GM13977 (cell line): ENCODE results near the gene ARHGEF2.
A peak's percentile ranks its signal among the peaks of the same experiment; 100 is the strongest.

Experiments used
- DNase-seq: peaks from one replicate; pipeline ENCODE4 v3.0.0; 2012; ENCODE audit warnings: low spot score
- in situ Hi-C: fragments of 300-500 bp; cut with MboI; formaldehyde crosslinking; loops from one replicate; pipeline ENCODE4 v1.12.0; 2022; ENCODE audit warnings: low sequenced_read_pairs, low pct_unique_long_range_greater_than_20kb, mixed read lengths, inconsistent platforms; ENCODE audit not compliant: unreplicated experiment
- TF ChIP-seq, protein P1 (sequence below): IDR thresholded peaks from 2 replicates; pipeline ENCODE4 v1.5.1; 2012; ENCODE audit warnings: mild to moderate bottlenecking, control low read depth; ENCODE audit not compliant: insufficient read depth; ENCODE audit errors: extremely low read depth, missing control alignments

The ARHGEF2 gene

DNA sequence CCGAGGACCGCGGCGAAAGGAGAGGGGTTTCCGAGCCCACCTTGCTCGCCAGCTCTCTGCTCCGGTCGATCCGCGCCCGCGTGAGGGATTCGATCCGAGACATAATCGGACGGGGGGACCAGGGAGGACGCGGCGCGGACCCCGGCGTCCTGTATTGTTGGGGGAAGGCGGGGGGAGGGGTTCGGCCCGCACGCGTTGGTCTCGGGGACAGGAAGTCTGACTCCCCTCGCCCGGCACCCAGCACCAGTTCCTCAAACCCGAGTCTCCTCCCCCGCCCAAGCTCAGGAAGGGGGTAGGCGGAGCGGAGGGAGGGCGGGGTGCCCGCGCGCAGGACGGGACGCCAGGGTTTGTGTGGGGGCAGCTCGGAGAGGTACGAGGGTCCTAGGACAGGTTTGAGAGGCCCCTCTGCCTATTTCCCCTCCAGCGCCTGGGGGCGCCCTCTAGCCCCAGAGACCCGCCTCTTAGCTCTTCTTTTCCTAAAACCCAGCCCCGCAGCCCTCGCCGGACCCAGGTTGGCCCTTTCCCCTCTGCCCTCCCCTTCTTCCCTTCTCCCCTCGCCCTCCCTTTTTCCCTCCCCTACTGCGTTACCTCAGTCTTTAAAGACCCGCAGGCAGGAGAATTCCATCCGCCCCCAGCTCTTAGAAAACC, at the start of gene ARHGEF2:
ARHGEF2 (minus strand) TSS at position 223 of the 648 bp plus-strand sequence; CDS start at position 103, 120 bp downstream.
- DNase-seq, result peak; percentile 91
- in situ Hi-C loops, result no loop called here

DNA sequence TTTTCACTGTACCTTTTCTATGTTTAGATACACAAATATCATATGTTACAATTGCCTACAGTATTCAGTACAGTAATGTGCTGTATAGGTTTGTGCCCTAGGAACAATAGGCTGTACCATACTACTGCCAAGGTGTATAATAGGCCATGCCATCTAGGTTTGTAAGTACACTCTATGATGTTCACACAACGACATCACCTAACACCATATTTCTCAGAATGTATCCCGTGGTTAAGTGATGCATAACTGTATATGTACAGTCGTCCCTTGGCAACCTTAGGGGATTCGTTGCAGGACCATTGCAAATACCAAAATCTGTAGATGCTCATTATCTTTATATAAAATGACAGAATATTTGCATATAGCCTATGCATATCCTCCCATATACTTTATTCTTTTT, 48.2 kb upstream of the ARHGEF2 start:
- TF ChIP-seq, protein P1, sequence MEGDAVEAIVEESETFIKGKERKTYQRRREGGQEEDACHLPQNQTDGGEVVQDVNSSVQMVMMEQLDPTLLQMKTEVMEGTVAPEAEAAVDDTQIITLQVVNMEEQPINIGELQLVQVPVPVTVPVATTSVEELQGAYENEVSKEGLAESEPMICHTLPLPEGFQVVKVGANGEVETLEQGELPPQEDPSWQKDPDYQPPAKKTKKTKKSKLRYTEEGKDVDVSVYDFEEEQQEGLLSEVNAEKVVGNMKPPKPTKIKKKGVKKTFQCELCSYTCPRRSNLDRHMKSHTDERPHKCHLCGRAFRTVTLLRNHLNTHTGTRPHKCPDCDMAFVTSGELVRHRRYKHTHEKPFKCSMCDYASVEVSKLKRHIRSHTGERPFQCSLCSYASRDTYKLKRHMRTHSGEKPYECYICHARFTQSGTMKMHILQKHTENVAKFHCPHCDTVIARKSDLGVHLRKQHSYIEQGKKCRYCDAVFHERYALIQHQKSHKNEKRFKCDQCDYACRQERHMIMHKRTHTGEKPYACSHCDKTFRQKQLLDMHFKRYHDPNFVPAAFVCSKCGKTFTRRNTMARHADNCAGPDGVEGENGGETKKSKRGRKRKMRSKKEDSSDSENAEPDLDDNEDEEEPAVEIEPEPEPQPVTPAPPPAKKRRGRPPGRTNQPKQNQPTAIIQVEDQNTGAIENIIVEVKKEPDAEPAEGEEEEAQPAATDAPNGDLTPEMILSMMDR, result no peak
- in situ Hi-C loops, result no loop called here
- no peak for DNase-seq

More for the DNA sequence above, at the start of gene ARHGEF2:
- TF ChIP-seq, protein P1, result peak; percentile 52

DNA sequence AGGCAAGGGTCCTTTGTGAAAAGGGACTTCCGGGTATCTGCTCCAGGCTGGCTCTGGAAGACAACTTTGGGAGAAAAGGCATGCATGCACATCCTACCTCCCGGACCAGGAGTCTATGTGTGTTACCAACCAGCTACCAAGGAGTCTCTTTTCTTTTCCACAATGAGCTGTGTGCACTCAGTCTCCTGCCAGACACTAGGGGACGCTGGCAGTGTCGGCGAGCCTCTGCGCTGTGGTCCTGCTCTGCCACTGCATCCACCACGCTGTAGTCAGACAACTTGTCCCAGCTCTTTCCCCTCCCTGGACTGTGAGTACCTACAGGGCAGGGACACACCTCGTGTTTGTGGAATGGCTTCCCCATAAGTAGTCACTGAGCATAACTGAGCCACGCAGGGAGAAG, 47.5 kb upstream of the ARHGEF2 start:
- TF ChIP-seq, protein P1, result peak; percentile 60
- in situ Hi-C loops, result no loop called here
- peak; percentile 67 for DNase-seq

DNA sequence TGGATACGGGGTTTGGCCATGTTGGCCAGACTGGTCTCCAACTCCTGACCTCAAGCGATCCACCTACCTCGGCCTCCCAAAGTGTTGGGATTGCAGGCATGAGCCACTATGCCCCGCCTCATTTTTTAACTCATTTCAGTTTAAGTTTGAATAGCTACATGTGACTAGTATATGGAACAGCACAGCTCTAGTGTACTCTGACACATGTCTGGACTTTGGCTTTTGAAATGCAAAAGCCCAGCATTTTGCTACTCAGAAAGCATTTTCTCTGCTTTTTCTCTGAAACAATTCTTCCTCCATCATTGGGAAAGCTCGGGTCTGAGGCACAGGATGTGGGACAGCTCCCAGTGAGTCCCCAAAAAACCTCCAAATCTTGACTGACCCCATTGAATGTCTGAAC, 46.5 kb upstream of the ARHGEF2 start:
- DNase-seq, result no peak
- TF ChIP-seq, protein P1, result no peak
- in situ Hi-C loops, result no loop called here

DNA sequence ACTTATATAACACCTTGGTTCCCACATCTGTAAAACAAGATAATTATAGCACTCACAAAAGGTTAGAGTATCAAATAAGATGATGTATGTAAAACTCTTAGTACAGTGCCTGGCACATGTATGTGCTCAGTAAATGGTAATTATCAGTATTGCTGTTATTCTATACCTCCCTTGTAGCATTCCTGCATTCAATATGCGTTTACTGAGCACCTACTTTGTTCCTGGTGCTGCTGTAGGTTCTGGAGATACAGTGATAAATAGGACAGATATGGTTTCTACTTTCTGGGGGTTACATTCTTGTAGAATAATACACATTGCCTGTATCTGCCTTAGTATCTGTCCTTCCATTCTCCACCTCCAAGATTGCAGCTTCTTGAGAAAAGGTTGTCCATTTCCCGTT, 43.6 kb upstream of the ARHGEF2 start:
- no peak for DNase-seq
- TF ChIP-seq, protein P1, result no peak
- in situ Hi-C loops, result no loop called here

DNA sequence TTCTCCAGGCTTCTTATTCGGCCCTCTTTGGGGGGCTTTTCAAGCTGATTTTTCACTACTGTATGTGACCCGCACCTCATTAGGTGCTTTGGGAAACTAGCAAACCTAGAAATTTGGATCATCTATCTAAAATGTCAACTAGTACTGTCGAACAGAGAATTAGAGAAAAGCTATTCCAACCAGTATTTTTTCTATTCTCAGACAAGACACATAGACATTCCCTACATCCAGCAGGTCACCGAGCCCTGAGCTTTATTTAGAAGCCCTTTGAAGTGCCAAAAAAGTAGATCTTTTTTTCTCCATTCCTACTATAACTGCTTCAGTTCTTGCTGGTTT, 42.7 kb upstream of the ARHGEF2 start:
- TF ChIP-seq, protein P1, result no peak
- DNase-seq, result no peak
- in situ Hi-C loops, result no loop called here
